SK-N-SH (cell line): ENCODE measurements around the gene CRTAP. TPM values are rescaled to one million over a fixed set of nuclear protein-coding genes. Genes with fewer than 3 reads are reported as not detected.

Experiments used
- CTCF ChIA-PET: fragments of 300-600, 350-600 bp; formaldehyde crosslinking; extraction: SDS; loops from one replicate; lab custom pipeline; 2021; lab: Yijun Ruan, JAX
- POLR2A ChIA-PET: fragments of 350-600 bp; sonication (Branson Sonifier 250); formaldehyde crosslinking; extraction: SDS; loops from one replicate; lab custom pipeline; 2020; ENCODE audit warnings: antibody characterized with exemption, inconsistent platforms; lab: Yijun Ruan, JAX
- DNase-seq: peaks from one replicate; pipeline ENCODE4 v3.0.0; 2012
- H2AFZ ChIP-seq: fragments of 200-600 bp; sonication (generic); 2 replicates; pipeline ENCODE4 v1.8.1; 2016; ENCODE audit warnings: antibody characterized with exemption, mild to moderate bottlenecking, low read depth
- H3F3A ChIP-seq: fragments of 200-600 bp; sonication (generic); replicated peaks from 2 replicates; pipeline ENCODE3; 2016; ENCODE audit warnings: antibody characterized with exemption, mild to moderate bottlenecking; ENCODE audit not compliant: insufficient read depth
- H3K27ac ChIP-seq, 2 experiments: fragments of 200-500 bp in 1 of 2; fragments of 200-600 bp in 1 of 2; sonication (Bioruptor generic) in 1 of 2; sonication (generic), shearing (Covaris generic) in 1 of 2; 2 replicates each; pipeline versions ENCODE4 v1.5.1 to v1.6.1; 2014 to 2016; ENCODE audit warnings: low read depth in 2 of 2, inconsistent platforms in 1 of 2, low read length in 1 of 2, mild to moderate bottlenecking in 1 of 2, mixed read lengths in 1 of 2
- H3K27me3 ChIP-seq: fragments of 200-600 bp; sonication (generic), shearing (Covaris generic); 2 replicates; pipeline ENCODE4 v1.6.1; 2016; ENCODE audit warnings: mixed run types; ENCODE audit not compliant: insufficient read depth
- H3K36me3 ChIP-seq, 2 experiments: fragments of 200-500 bp in 1 of 2; fragments of 200-600 bp in 1 of 2; sonication (Bioruptor generic) in 1 of 2; sonication (generic) in 1 of 2; replicated peaks in 1 of 2; 2 replicates each; pipeline versions ENCODE3 to v1.5.1; 2014 to 2016; ENCODE audit warnings: low read length in 1 of 2, mild to moderate bottlenecking in 1 of 2; ENCODE audit not compliant: insufficient read depth in 2 of 2, control insufficient read depth in 1 of 2
- H3K4me1 ChIP-seq, 2 experiments: fragments of 200-500 bp in 1 of 2; fragments of 200-600 bp in 1 of 2; sonication (Bioruptor generic) in 1 of 2; sonication (generic), shearing (Covaris generic) in 1 of 2; 2 replicates each; pipeline versions ENCODE4 v1.5.1 to v1.6.1; 2014 to 2016; ENCODE audit warnings: low read depth in 1 of 2, low read length in 1 of 2, mixed run types in 1 of 2; ENCODE audit not compliant: insufficient read depth in 2 of 2, control insufficient read depth in 1 of 2
- H3K4me2 ChIP-seq: fragments of 200-600 bp; sonication (generic), shearing (Covaris generic); 2 replicates; pipeline ENCODE4 v1.6.1; 2017; ENCODE audit warnings: mixed run types
- H3K4me3 ChIP-seq, 2 experiments: fragments of 200-500 bp in 1 of 2; fragments of 200-600 bp in 1 of 2; sonication (Bioruptor generic) in 1 of 2; sonication (generic), shearing (Covaris generic) in 1 of 2; 2 replicates each; pipeline versions ENCODE4 v1.5.1 to v1.8.1; 2014 to 2016; ENCODE audit warnings: low read depth in 2 of 2, inconsistent platforms in 1 of 2, low read length in 1 of 2, mild to moderate bottlenecking in 1 of 2, mixed read lengths in 1 of 2, moderate library complexity in 1 of 2
- H3K79me2 ChIP-seq: fragments of 200-600 bp; sonication (generic); 2 replicates; pipeline ENCODE4 v1.8.1; 2017; ENCODE audit warnings: mild to moderate bottlenecking; ENCODE audit not compliant: insufficient read depth
- H3K9ac ChIP-seq: fragments of 200-600 bp; sonication (generic); 2 replicates; pipeline ENCODE4 v1.6.1; 2017; ENCODE audit warnings: mixed run types
- H3K9me2 ChIP-seq: fragments of 200-600 bp; sonication (generic); 2 replicates; pipeline ENCODE4 v1.6.1; 2017; ENCODE audit warnings: mixed run types
- H3K9me3 ChIP-seq: fragments of 200-600 bp; sonication (generic); 2 replicates; pipeline ENCODE4 v1.6.1; 2017; ENCODE audit warnings: mixed run types, mild to moderate bottlenecking, moderate library complexity
- H4K20me1 ChIP-seq: fragments of 200-600 bp; sonication (generic); 2 replicates; pipeline ENCODE4 v1.6.1; 2017; ENCODE audit warnings: mild to moderate bottlenecking, mixed run types; ENCODE audit not compliant: insufficient read depth
- CHD2 ChIP-seq: fragments of 150-350 bp; IDR thresholded peaks from 2 replicates; pipeline ENCODE4 v1.6.1; 2018; ENCODE audit warnings: low read length; ENCODE audit not compliant: partially characterized antibody
- CTCF ChIP-seq: fragments of 200-600 bp; sonication (generic); IDR thresholded peaks from 2 replicates; pipeline ENCODE4 v1.6.1; 2017; ENCODE audit warnings: antibody characterized with exemption, mild to moderate bottlenecking, moderate library complexity
- EZH2phosphoT487 ChIP-seq: fragments of 200-600 bp; sonication (generic); IDR thresholded peaks from 2 replicates; pipeline ENCODE4 v1.6.1; 2017; ENCODE audit warnings: low read depth, mixed run types, mild to moderate bottlenecking, antibody characterized with exemption, moderate library complexity, borderline replicate concordance
- FOSL2 ChIP-seq: IDR thresholded peaks from 2 replicates; pipeline ENCODE4 v1.4.0; 2012; ENCODE audit warnings: low read depth, mild to moderate bottlenecking, moderate library complexity, borderline replicate concordance
- MEF2A ChIP-seq: IDR thresholded peaks from 2 replicates; pipeline ENCODE4 v1.4.0; 2012; ENCODE audit warnings: low read depth, borderline replicate concordance
- NRF1 ChIP-seq: IDR thresholded peaks from 2 replicates; pipeline ENCODE4 v1.6.1; 2012; ENCODE audit warnings: low read depth, mild to moderate bottlenecking, low read length
- RAD21 ChIP-seq: IDR thresholded peaks from 2 replicates; pipeline ENCODE4 v1.6.1; 2012; ENCODE audit warnings: mild to moderate bottlenecking, low read length
- SIN3A ChIP-seq: IDR thresholded peaks from 2 replicates; pipeline ENCODE4 v1.6.1; 2012; ENCODE audit warnings: low read depth, mild to moderate bottlenecking, low read length, moderate library complexity, borderline replicate concordance
- WGBS: methylation state at CpG from one replicate; pipeline ENCODE4 v1.1.6; 2017; ENCODE audit warnings: low lambda C conversion rate; 5-methylcytosine and 5-hydroxymethylcytosine counted together
- polyA plus RNA-seq, 3 experiments: library from polyadenylated mRNA; depleted of rRNA; stranded (reverse); fragments of >200 nt; gene quantifications; 2 replicates each; pipeline ENCODE4 v1.2.3, GENCODE V29; 2012
- TF ChIP-seq, protein P1 (sequence below): fragments of 150-350 bp; IDR thresholded peaks from 2 replicates; pipeline ENCODE4 v1.6.1; 2016; ENCODE audit warnings: mild to moderate bottlenecking, low read depth, low read length

Gene CRTAP
- polyA plus RNA-seq, 1 of the 3 experiments (the other 2 are of a cell fraction) = 198 TPM

- no peak overlapping the region for H3K27ac ChIP-seq
- DNase-seq = no peak
Measured at GRCh38 chr3:33139996-33140395, 26.2 kb downstream of the CRTAP start.

GRCh38 chr3:33141006-33141405 is 27.2 kb downstream of the CRTAP start:
- ChIA-PET CTCF (interaction anchor here (0.9 to 2.7 kb wide), 4 partner anchors 10 to 232 kb away, joined by 3 to 17 read pairs (median 8); no protein-coding TSS in a partner anchor), POLR2A (no interaction called here)
- H3K27ac ChIP-seq = no peak overlapping the region
- TF ChIP-seq FOSL2 = no peak
- no peak for TF ChIP-seq CHD2
- no peak for TF ChIP-seq NRF1
- H3K9me3 ChIP-seq = no peaks in the 10 kb centered on the region
- H3K79me2 ChIP-seq = 0 out of 2 replicates have a peak, but pooled peaks cover 3% of the 10 kb centered on the region
- H3K36me3 ChIP-seq = peaks cover 42 to 49% of the 10 kb centered on the region in 2 experiments
- no peaks in the 10 kb centered on the region for H3K9me2 ChIP-seq
- H3K27me3 ChIP-seq = no peaks in the 10 kb centered on the region
- no peaks in the 10 kb centered on the region for H3K4me1 ChIP-seq
- no peak overlapping the region for H3K4me2 ChIP-seq
- H3K4me3 ChIP-seq = no peak overlapping the region
- H2AFZ ChIP-seq = no peak overlapping the region
- DNase-seq = no peak
- whole genome bisulfite sequencing = 75% methylated on average over 3 of the region's 3 CpGs
- no peaks in the 10 kb centered on the region for H4K20me1 ChIP-seq
- no peak overlapping the region for H3K9ac ChIP-seq
- H3F3A ChIP-seq = no peaks in the 10 kb centered on the region

More at GRCh38 chr3:33139996-33140395, 26.2 kb downstream of the CRTAP start:
- H3K9me2 ChIP-seq = no peaks in the 10 kb centered on the region
- TF ChIP-seq SIN3A (no peak), EZH2phosphoT487 (no peak)
- TF ChIP-seq, protein P1, sequence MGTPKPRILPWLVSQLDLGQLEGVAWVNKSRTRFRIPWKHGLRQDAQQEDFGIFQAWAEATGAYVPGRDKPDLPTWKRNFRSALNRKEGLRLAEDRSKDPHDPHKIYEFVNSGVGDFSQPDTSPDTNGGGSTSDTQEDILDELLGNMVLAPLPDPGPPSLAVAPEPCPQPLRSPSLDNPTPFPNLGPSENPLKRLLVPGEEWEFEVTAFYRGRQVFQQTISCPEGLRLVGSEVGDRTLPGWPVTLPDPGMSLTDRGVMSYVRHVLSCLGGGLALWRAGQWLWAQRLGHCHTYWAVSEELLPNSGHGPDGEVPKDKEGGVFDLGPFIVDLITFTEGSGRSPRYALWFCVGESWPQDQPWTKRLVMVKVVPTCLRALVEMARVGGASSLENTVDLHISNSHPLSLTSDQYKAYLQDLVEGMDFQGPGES = no peak
- WGBS = 87% methylated on average over 2 of the region's 2 CpGs
- no peaks in the 10 kb centered on the region for H3K4me1 ChIP-seq
- CTCF ChIA-PET = interaction anchor here (1.2 to 2.7 kb wide), 3 partner anchors 9 to 233 kb away, joined by 4 to 17 read pairs (median 13); no protein-coding TSS in a partner anchor
- H4K20me1 ChIP-seq = no peaks in the 10 kb centered on the region
- no peak overlapping the region for H3K9ac ChIP-seq
- no peak overlapping the region for H3K4me3 ChIP-seq
- H3K4me2 ChIP-seq = no peak overlapping the region
- H3K79me2 ChIP-seq = peaks cover 6% of the 10 kb centered on the region; the same call in 1 of the 2 replicates
- POLR2A ChIA-PET = no interaction called here
- H3F3A ChIP-seq = no peaks in the 10 kb centered on the region
- H3K36me3 ChIP-seq = peaks cover 47 to 58% of the 10 kb centered on the region in 2 experiments
- no peaks in the 10 kb centered on the region for H3K27me3 ChIP-seq
- H3K9me3 ChIP-seq = no peaks in the 10 kb centered on the region
- no peak overlapping the region for H2AFZ ChIP-seq

GRCh38 chr3:33144433-33144832 is 30.6 kb downstream of the CRTAP start:
- no peak overlapping the region for H2AFZ ChIP-seq
- no peak overlapping the region for H3K4me2 ChIP-seq
- CTCF ChIA-PET = interaction anchor here (0.8 to 4.5 kb wide), 6 partner anchors 9 to 228 kb away, joined by 3 to 25 read pairs (median 5); no protein-coding TSS in a partner anchor
- WGBS = 40% methylated on average over 1 of the region's 1 CpG
- POLR2A ChIA-PET = no interaction called here
- no peaks in the 10 kb centered on the region for H3K9me3 ChIP-seq
- no peaks in the 10 kb centered on the region for H3K79me2 ChIP-seq
- H4K20me1 ChIP-seq = no peaks in the 10 kb centered on the region
- peaks cover 23 to 32% of the 10 kb centered on the region in 2 experiments for H3K36me3 ChIP-seq
- no peaks in the 10 kb centered on the region for H3K27me3 ChIP-seq
- DNase-seq = no peak
- H3F3A ChIP-seq = peaks cover 4% of the 10 kb centered on the region
- H3K27ac ChIP-seq = no peak overlapping the region
- H3K4me1 ChIP-seq = 0 out of 4 replicates have a peak, but pooled peaks cover 0 to 9% of the 10 kb centered on the region in 2 experiments
- no peaks in the 10 kb centered on the region for H3K9me2 ChIP-seq
- no peak overlapping the region for H3K4me3 ChIP-seq
- TF ChIP-seq MEF2A (no peak), CTCF (peak; percentile 52), RAD21 (no peak)
- no peak overlapping the region for H3K9ac ChIP-seq
